Measurements from ENCODE around the gene WNT5A. TPM values are rescaled to one million over a fixed set of nuclear protein-coding genes. Genes with fewer than 3 reads are reported as not detected.

WNT5A gene
- total and polyA plus RNA-seq, 10 donors = 1.1 to 26.7 (median 11.3) TPM

DNA sequence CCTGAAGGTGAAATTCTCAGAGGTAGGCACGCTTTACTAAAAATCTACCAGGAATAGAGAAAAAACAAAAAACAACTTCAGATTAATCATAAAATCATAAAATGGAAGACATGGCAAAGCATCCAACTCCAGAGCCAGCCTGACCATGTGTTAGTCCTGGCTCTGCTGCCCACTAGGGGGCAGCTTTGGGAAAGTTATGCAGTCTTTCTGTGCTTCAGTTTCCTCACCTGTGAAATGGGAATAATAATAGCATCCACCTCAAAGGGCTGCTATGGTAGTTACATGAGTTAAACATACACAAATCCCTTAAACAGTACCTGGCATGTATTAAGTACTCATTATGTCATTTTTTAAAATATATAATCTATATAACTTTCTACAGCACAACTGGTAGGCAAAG lies 52.3 kb downstream of the WNT5A start:
- no peak for DNase-seq
- H3K9me3 ChIP-seq = no peaks in the 10 kb centered on the region
- TF ChIP-seq POLR2AphosphoS5 (IDR thresholded peaks at IDR 0.05) (no peak), POLR2A (IDR thresholded peaks at IDR 0.05) (no peak)
- TF ChIP-seq, protein P1, sequence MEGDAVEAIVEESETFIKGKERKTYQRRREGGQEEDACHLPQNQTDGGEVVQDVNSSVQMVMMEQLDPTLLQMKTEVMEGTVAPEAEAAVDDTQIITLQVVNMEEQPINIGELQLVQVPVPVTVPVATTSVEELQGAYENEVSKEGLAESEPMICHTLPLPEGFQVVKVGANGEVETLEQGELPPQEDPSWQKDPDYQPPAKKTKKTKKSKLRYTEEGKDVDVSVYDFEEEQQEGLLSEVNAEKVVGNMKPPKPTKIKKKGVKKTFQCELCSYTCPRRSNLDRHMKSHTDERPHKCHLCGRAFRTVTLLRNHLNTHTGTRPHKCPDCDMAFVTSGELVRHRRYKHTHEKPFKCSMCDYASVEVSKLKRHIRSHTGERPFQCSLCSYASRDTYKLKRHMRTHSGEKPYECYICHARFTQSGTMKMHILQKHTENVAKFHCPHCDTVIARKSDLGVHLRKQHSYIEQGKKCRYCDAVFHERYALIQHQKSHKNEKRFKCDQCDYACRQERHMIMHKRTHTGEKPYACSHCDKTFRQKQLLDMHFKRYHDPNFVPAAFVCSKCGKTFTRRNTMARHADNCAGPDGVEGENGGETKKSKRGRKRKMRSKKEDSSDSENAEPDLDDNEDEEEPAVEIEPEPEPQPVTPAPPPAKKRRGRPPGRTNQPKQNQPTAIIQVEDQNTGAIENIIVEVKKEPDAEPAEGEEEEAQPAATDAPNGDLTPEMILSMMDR (IDR thresholded peaks at IDR 0.05 in 8 of 11, conservative IDR thresholded peaks at IDR 0.05 in 3 of 11) = peak in 7 of 11 experiments; percentile 26 to 58 (median 44)
- no peaks in the 10 kb centered on the region for H3K36me3 ChIP-seq
- H3K27me3 ChIP-seq (replicated peaks in 1 of 7) = no peaks in the 10 kb centered on the region
- intact Hi-C loops (cut with DNase I; ENCODE audit: low total_unique reads) = no loop called here
- H3K27ac ChIP-seq = no peak overlapping the region
- 0 to 89% (median 61%) methylated on average over 1 of the region's 1 CpG for WGBS, 5 donors
- H3K4me1 ChIP-seq = no peaks in the 10 kb centered on the region
- no peak overlapping the region for H3K4me3 ChIP-seq

DNA sequence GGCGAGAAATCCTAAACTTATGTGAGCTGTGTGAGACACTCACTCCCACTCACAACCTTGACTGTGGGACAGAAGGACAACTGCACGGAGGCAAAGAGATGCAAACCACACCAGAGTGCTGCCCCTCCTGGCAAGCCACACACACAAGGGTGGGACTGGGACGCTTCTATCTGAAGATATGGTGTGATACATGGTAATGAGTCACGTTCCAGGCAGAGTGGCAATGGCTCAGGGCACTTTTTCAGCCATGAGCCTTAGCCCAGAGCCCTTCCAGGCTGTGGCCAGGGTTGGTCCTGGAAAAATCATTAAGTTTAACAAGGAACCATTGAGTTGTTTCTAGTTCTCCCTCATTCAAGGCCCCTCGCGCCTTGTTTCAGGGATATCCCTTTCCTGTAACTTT lies 56.1 kb downstream of the WNT5A start:
- Histone ChIP-seq H3K27ac (no peak overlapping the region), H3K4me3 (no peak overlapping the region), H3K4me1 (no peaks in the 10 kb centered on the region), H3K9me3 (peaks cover 0 to 2% (median 0%) of the 10 kb centered on the region in 8 donors), H3K27me3 (replicated peaks in 1 of 7) (no peaks in the 10 kb centered on the region), H3K36me3 (no peaks in the 10 kb centered on the region)
- TF ChIP-seq POLR2AphosphoS5 (IDR thresholded peaks at IDR 0.05) = no peak
- TF ChIP-seq POLR2A (IDR thresholded peaks at IDR 0.05) = no peak
- TF ChIP-seq, protein P1 (IDR thresholded peaks at IDR 0.05 in 8 of 11, conservative IDR thresholded peaks at IDR 0.05 in 3 of 11) = no peak
- DNase-seq = no peak
- WGBS, 5 donors = 83 to 87% (median 86%) methylated on average over 6 of the region's 6 CpGs
- intact Hi-C loops (cut with DNase I; ENCODE audit: low total_unique reads) = no loop called here

DNA sequence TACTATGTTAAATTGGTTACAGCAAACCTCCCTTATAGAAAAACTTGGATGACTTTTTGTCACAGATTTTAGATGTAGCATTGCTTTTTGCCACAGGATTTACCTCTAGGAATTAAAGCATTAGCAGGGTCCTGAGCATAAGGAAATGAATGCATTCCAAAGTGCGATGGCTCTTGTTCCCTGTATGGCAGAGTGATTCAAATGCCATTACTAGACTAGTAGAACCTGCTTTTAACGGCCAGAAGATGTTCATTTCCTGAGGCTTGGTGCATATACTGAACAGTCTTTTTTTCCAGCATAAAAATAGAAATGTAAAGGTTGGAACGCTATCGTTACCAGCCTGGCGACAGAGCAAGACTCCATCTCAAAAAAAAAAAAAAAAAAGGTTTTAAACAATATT lies 59.4 kb downstream of the WNT5A start:
- H3K27ac ChIP-seq = no peak overlapping the region
- no peak overlapping the region for H3K4me3 ChIP-seq
- peaks cover 0 to 15% (median 0%) of the 10 kb centered on the region in 8 donors for H3K9me3 ChIP-seq
- H3K36me3 ChIP-seq = no peaks in the 10 kb centered on the region
- intact Hi-C loops (cut with DNase I; ENCODE audit: low total_unique reads) = no loop called here
- WGBS, 5 donors = 46 to 69% (median 60%) methylated on average over 5 of the region's 5 CpGs
- TF ChIP-seq POLR2A (IDR thresholded peaks at IDR 0.05) = no peak
- TF ChIP-seq, protein P1 (IDR thresholded peaks at IDR 0.05 in 8 of 11, conservative IDR thresholded peaks at IDR 0.05 in 3 of 11) = no peak
- no peak for TF ChIP-seq POLR2AphosphoS5 (IDR thresholded peaks at IDR 0.05)
- H3K27me3 ChIP-seq (replicated peaks in 1 of 7) = no peaks in the 10 kb centered on the region
- no peaks in the 10 kb centered on the region for H3K4me1 ChIP-seq
- DNase-seq = no peak

DNA sequence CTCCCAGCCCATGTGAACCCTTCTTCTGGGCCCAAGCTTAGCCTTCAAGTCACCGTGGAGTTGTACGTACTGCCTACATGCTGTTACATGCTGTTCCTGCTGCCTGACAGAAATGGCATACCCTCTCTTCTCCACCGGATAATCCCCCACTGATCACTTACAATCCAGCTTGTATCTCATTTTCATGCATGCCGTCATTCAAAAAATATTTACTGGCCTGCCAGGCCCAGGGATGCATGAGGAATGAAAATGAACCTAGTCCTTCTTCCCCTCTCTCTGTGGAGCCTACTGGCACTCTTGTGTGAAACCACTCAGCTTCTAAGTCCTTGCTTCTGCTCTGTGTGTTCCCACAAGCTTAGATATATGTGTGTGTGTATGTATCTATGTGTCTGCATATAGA lies 60.6 kb downstream of the WNT5A start:
- Histone ChIP-seq H3K4me3 (no peak overlapping the region), H3K36me3 (no peaks in the 10 kb centered on the region), H3K4me1 (no peaks in the 10 kb centered on the region), H3K27ac (no peak overlapping the region), H3K27me3 (replicated peaks in 1 of 7) (no peaks in the 10 kb centered on the region), H3K9me3 (peaks cover 0 to 18% (median 0%) of the 10 kb centered on the region in 8 donors)
- DNase-seq = no peak
- 67 to 94% (median 83%) methylated on average over 4 of the region's 4 CpGs for WGBS, 5 donors
- TF ChIP-seq, protein P1 (IDR thresholded peaks at IDR 0.05 in 8 of 11, conservative IDR thresholded peaks at IDR 0.05 in 3 of 11) = no peak
- no peak for TF ChIP-seq POLR2A (IDR thresholded peaks at IDR 0.05)
- no peak for TF ChIP-seq POLR2AphosphoS5 (IDR thresholded peaks at IDR 0.05)
- intact Hi-C loops (cut with DNase I; ENCODE audit: low total_unique reads) = no loop called here

Data from spleen (tissue), 11 donors.